Measurements from ENCODE around the gene MIR17HG. TPM values are rescaled to one million over a fixed set of nuclear protein-coding genes. Genes with fewer than 3 reads are reported as not detected.

The MIR17HG gene
- total RNA-seq, 2 donors from 2014 or later = 3.0 to 6.2 TPM

DNA sequence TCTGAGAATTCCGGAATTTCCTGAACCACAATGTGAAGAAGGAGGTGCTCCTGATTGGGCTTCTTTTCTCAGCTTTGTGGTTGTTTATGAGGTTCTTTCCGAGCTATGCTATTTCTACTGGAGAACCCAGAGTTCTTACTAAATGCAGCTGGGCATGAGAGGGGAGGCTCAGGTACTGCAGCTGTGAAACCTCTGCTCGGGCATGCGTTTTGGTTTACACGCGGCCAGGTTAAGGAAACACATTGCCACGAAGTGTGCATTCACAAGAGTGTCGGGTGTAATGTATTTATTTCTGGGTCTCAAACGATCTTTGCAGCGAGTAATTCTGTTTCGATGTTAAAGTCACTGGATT lies 661 bp upstream of the MIR17HG start:
- no peaks in the 10 kb centered on the region for H3K27me3 ChIP-seq
- H3K9me3 ChIP-seq = no peaks in the 10 kb centered on the region
- H3K27ac ChIP-seq = peak overlapping the region; percentile 95
- peak overlapping the region; percentile 82 for H3K4me3 ChIP-seq
- peaks cover 5% of the 10 kb centered on the region for H3K4me1 ChIP-seq
- intact Hi-C loops (cut with DNase I) = no loop called here
- DNase-seq = peak; percentile 42
- no peaks in the 10 kb centered on the region for H3K36me3 ChIP-seq
- TF ChIP-seq, protein P1, sequence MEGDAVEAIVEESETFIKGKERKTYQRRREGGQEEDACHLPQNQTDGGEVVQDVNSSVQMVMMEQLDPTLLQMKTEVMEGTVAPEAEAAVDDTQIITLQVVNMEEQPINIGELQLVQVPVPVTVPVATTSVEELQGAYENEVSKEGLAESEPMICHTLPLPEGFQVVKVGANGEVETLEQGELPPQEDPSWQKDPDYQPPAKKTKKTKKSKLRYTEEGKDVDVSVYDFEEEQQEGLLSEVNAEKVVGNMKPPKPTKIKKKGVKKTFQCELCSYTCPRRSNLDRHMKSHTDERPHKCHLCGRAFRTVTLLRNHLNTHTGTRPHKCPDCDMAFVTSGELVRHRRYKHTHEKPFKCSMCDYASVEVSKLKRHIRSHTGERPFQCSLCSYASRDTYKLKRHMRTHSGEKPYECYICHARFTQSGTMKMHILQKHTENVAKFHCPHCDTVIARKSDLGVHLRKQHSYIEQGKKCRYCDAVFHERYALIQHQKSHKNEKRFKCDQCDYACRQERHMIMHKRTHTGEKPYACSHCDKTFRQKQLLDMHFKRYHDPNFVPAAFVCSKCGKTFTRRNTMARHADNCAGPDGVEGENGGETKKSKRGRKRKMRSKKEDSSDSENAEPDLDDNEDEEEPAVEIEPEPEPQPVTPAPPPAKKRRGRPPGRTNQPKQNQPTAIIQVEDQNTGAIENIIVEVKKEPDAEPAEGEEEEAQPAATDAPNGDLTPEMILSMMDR (IDR thresholded peaks at IDR 0.05) = no peak
- H3K9ac ChIP-seq (ENCODE audit: low read depth in 2 of 2, low read length in 2 of 2) = peak overlapping the region in 1 of 2 donors; percentile 65

DNA sequence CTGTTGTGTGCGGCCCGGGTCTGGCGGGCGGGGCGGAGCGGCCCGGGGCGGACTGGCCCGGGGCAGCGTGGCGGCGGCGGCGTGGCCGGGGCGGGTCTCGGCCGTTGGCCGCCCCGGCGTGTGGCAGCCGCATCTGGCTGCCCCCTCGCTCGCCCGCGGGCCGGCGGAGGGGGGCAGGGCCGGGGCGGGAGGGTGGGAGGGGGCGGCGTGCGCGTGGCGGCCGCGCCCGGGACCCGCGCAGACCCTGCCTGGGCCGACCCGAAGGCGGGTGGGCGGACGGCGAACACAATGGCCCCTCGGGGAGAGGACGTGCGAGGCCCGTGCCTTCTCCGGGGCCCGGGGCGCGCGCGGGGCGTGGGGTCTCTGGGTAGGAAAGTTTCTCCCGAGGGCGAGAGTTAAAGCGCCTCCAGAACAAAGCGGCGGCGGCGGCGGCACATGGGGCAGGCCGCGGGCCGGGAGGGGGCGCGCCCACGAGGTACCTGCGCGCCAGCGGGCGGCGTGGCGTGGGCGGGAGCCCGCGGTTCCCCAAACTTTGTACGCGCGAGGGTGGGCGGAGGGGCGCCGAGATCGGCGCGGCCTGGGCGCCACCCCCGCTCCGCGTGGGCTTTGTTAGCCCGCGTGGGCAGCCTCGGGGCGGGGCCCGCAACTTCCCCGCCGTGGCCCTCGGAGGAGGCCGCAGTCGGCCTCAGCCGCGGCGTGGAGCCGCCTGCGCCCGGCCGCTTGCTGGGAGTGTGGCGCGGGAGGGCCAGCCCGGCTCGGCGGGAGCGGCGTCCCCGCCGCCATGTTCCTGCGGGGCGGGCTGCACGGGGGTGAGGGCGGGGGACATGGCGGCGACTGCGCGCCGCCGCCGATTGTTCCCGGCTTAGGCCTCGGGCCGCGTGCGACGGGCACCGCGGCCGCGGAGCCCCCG lies 764 bp downstream of the MIR17HG start:
- Histone ChIP-seq H3K27ac (peak overlapping the region; percentile 95), H3K4me3 (peak overlapping the region; percentile 82), H3K9me3 (no peaks in the 10 kb centered on the region), H3K36me3 (no peaks in the 10 kb centered on the region), H3K9ac (ENCODE audit: low read depth in 2 of 2, low read length in 2 of 2) (peak overlapping the region; percentile 66 to 98), H3K4me1 (peaks cover 5% of the 10 kb centered on the region), H3K27me3 (no peaks in the 10 kb centered on the region)
- peak; percentile 51 for DNase-seq
- intact Hi-C loops (cut with DNase I) = no loop called here
- TF ChIP-seq, protein P1 (IDR thresholded peaks at IDR 0.05) = no peak

DNA sequence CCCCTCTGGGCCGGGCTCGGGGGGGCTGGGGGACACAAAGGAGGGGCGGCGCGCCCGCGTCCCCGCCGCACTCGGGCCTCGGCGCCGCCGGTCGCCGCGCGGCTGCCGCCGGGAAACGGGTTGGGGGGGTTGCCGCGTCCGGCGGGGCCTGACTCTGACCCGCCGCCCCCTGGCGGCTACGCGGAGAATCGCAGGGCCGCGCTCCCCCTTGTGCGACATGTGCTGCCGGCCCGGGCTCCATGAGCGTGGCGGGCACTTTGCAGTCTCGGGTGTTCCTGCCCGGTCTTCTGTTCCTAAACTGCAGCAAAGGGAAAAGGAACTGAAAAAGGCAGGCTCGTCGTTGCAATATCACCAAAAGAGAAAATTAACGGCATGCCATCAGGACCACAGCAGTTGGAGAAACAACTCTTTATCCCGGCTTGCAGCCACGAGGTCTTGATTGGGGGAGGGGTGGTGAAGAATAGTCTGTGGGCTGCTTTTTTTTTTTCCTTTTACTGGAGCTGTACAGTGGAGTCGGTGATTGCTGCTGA lies 1.5 kb downstream of the MIR17HG start:
- Histone ChIP-seq H3K36me3 (no peaks in the 10 kb centered on the region), H3K27me3 (no peaks in the 10 kb centered on the region), H3K9me3 (no peaks in the 10 kb centered on the region), H3K4me1 (peaks cover 5% of the 10 kb centered on the region), H3K27ac (peak overlapping the region; percentile 95), H3K4me3 (peak overlapping the region; percentile 82), H3K9ac (ENCODE audit: low read depth in 2 of 2, low read length in 2 of 2) (peak overlapping the region; percentile 51 to 98)
- TF ChIP-seq, protein P1 (IDR thresholded peaks at IDR 0.05) = peak; percentile 84
- intact Hi-C loops (cut with DNase I) = no loop called here
- DNase-seq = peak; percentile 95

DNA sequence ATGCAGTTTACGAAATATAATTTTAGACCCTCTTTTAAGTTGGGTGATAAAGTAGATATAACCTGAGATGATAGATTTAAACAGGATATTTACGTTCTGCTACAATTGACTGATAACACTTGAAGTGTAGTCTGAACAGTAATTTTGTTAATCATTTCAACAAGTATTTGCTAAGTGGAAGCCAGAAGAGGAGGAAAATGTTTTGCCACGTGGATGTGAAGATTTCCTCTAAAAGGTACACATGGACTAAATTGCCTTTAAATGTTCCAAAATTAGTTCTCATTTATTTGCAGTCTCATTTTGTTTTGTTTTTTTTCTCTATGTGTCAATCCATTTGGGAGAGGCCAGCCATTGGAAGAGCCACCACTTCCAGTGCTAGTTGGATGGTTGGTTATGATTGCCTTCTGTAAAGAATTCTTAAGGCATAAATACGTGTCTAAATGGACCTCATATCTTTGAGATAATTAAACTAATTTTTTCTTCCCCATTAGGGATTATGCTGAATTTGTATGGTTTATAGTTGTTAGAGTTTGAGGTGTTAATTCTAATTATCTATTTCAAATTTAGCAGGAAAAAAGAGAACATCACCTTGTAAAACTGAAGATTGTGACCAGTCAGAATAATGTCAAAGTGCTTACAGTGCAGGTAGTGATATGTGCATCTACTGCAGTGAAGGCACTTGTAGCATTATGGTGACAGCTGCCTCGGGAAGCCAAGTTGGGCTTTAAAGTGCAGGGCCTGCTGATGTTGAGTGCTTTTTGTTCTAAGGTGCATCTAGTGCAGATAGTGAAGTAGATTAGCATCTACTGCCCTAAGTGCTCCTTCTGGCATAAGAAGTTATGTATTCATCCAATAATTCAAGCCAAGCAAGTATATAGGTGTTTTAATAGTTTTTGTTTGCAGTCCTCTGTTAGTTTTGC lies 2.8 kb downstream of the MIR17HG start:
- no peak overlapping the region for H3K9ac ChIP-seq (ENCODE audit: low read depth in 2 of 2, low read length in 2 of 2)
- H3K9me3 ChIP-seq = no peaks in the 10 kb centered on the region
- H3K4me3 ChIP-seq = no peak overlapping the region
- no peaks in the 10 kb centered on the region for H3K36me3 ChIP-seq
- peaks cover 5% of the 10 kb centered on the region for H3K4me1 ChIP-seq
- intact Hi-C loops (cut with DNase I) = no loop called here
- TF ChIP-seq, protein P1 (IDR thresholded peaks at IDR 0.05) = no peak
- no peak overlapping the region for H3K27ac ChIP-seq
- DNase-seq = no peak
- no peaks in the 10 kb centered on the region for H3K27me3 ChIP-seq

DNA sequence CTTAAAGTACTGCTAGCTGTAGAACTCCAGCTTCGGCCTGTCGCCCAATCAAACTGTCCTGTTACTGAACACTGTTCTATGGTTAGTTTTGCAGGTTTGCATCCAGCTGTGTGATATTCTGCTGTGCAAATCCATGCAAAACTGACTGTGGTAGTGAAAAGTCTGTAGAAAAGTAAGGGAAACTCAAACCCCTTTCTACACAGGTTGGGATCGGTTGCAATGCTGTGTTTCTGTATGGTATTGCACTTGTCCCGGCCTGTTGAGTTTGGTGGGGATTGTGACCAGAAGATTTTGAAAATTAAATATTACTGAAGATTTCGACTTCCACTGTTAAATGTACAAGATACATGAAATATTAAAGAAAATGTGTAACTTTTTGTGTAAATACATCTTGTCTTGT lies 3.6 kb downstream of the MIR17HG start:
- H3K4me1 ChIP-seq = peaks cover 5% of the 10 kb centered on the region
- TF ChIP-seq, protein P1 (IDR thresholded peaks at IDR 0.05) = no peak
- no peak for DNase-seq
- H3K9ac ChIP-seq (ENCODE audit: low read depth in 2 of 2, low read length in 2 of 2) = no peak overlapping the region
- no peak overlapping the region for H3K27ac ChIP-seq
- H3K27me3 ChIP-seq = no peaks in the 10 kb centered on the region
- intact Hi-C loops (cut with DNase I) = no loop called here
- H3K9me3 ChIP-seq = no peaks in the 10 kb centered on the region
- no peak overlapping the region for H3K4me3 ChIP-seq
- H3K36me3 ChIP-seq = no peaks in the 10 kb centered on the region

All from colonic mucosa (tissue), 4 donors.